HG02678 (cell line): Measurements from ENCODE around the gene HIVEP2.

Source experiments
- ATAC-seq: cut with Tn5 transposase; IDR thresholded peaks from one replicate; pipeline ENCODE4 v1.9.1; 2021; ENCODE audit warnings: mild to moderate bottlenecking, moderate library complexity; ENCODE audit not compliant: unreplicated experiment

Gene HIVEP2

GRCh38 chr6:142714951-142715785, 229.8 kb downstream of the HIVEP2 start:
- no peak for ATAC-seq

GRCh38 chr6:142713959-142714358, 231.0 kb downstream of the HIVEP2 start:
- ATAC-seq, result no peak

GRCh38 chr6:142712231-142712630, 232.7 kb downstream of the HIVEP2 start:
- no peak for ATAC-seq

- no peak for ATAC-seq
These were observed 236.3 kb downstream of the HIVEP2 start for GRCh38 chr6:142708651-142709050.

GRCh38 chr6:142707255-142707654, 237.7 kb downstream of the HIVEP2 start:
- ATAC-seq, result no peak

- no peak for ATAC-seq
These were observed 238.8 kb downstream of the HIVEP2 start for GRCh38 chr6:142706210-142706609.

GRCh38 chr6:142705054-142705453, 239.9 kb downstream of the HIVEP2 start:
- ATAC-seq, result no peak

GRCh38 chr6:142702501-142703460, 242.2 kb downstream of the HIVEP2 start:
- ATAC-seq, result peak; percentile 47
